ENCODE data around the gene CHST8.

The CHST8 gene

GRCh38 chr19:33821871-33822270 lies 200.1 kb downstream of the CHST8 start:
- Histone ChIP-seq H3K4me3 (ENCODE audit: low read length) (no peak overlapping the region), H3K27me3 (replicated peaks; ENCODE audit: control insufficient read depth, insufficient read depth, low read length) (peaks cover 19% of the 10 kb centered on the region), H3K4me1 (ENCODE audit: control insufficient read depth, insufficient read depth, low read length) (peaks cover 9% of the 10 kb centered on the region), H3K9me3 (ENCODE audit: control insufficient read depth, low read length) (no peaks in the 10 kb centered on the region), H3K36me3 (ENCODE audit: control insufficient read depth, insufficient read depth, low read length, severe bottlenecking) (no peaks in the 10 kb centered on the region), H3K9ac (ENCODE audit: low read length) (no peak overlapping the region)
- no peak for DNase-seq (ENCODE audit: low read depth)

Data from adipocyte (in vitro differentiated cells).